Measurements from ENCODE around the gene SGPP2.

SGPP2 gene

DNA sequence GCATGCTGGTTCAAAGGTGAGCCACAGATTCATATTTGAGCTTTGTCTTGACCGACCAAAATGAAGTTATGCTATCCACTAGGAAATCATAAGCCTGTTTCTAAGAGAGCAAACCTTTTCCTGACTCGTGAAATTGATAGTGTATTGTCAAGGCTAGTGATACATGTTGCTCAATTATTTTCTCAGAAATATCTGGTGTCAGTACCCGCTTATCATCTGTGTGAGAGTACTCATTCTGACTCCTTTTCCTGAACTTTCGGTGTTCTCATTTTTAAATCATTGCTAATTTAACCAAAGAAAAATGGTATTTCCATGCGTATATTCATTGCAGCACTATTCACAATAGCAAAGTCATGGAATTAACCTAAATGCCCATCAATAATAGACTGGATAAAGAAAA, 56.2 kb downstream of the SGPP2 start:
- no peaks in the 10 kb centered on the region for H3K4me1 Mint-ChIP-seq
- H3K36me3 Mint-ChIP-seq, result no peaks in the 10 kb centered on the region
- no peak overlapping the region for H3K27ac Mint-ChIP-seq
- H3K4me3 Mint-ChIP-seq, result no peak overlapping the region
- H3K9me3 Mint-ChIP-seq, result no peaks in the 10 kb centered on the region
- peaks cover 4% of the 10 kb centered on the region for H3K27me3 Mint-ChIP-seq

DNA sequence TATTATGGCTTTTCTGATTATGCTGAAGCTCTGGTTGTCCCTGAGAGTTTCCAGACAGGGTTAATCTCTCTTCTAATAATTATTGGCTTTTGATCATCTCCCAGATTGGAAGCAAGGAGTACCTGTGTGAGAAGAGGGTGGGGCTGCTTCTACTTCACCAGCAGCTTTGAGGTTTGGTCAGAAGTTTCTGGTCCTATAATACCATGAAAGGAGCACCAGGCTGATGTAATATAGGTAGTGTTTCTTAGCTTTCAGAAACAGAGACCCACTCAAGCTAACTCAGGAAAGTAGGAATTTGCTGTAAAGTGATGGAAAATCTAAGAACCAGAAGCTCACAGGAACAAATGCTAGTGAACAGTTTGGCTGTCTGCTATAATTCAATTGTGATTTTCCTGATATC, 57.6 kb downstream of the SGPP2 start:
- Mint-ChIP-seq H3K27ac (no peak overlapping the region), H3K4me3 (no peak overlapping the region), H3K4me1 (no peaks in the 10 kb centered on the region), H3K9me3 (no peaks in the 10 kb centered on the region), H3K36me3 (no peaks in the 10 kb centered on the region), H3K27me3 (peaks cover 4% of the 10 kb centered on the region)

DNA sequence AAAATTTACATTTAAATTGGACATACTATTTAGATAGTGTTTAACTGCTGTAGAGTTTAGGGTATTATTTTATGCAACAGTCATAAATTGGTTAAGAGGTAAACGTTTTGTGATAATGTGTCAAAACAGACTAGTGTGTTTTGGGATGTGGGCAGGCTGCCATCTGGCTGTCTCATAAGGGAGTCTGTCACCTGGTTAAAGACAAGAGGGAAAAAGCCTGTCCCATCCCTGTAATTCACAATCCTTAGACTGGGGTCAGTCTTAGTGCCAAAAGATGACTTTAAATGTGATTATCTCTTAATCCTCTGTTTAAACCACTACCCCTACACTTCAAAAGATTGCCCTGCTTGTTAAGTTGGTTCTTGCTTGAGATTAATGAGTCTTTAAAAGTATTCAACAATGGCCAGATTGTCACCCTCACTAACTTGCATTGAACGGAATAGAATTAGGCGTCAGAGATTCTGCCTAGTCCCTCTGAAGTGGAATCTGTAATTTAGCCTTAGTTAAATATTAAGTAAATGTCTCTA, 59.2 kb downstream of the SGPP2 start:
- Mint-ChIP-seq H3K4me3 (no peak overlapping the region), H3K36me3 (no peaks in the 10 kb centered on the region), H3K4me1 (no peaks in the 10 kb centered on the region), H3K27ac (no peak overlapping the region), H3K9me3 (no peaks in the 10 kb centered on the region), H3K27me3 (peaks cover 3% of the 10 kb centered on the region)

DNA sequence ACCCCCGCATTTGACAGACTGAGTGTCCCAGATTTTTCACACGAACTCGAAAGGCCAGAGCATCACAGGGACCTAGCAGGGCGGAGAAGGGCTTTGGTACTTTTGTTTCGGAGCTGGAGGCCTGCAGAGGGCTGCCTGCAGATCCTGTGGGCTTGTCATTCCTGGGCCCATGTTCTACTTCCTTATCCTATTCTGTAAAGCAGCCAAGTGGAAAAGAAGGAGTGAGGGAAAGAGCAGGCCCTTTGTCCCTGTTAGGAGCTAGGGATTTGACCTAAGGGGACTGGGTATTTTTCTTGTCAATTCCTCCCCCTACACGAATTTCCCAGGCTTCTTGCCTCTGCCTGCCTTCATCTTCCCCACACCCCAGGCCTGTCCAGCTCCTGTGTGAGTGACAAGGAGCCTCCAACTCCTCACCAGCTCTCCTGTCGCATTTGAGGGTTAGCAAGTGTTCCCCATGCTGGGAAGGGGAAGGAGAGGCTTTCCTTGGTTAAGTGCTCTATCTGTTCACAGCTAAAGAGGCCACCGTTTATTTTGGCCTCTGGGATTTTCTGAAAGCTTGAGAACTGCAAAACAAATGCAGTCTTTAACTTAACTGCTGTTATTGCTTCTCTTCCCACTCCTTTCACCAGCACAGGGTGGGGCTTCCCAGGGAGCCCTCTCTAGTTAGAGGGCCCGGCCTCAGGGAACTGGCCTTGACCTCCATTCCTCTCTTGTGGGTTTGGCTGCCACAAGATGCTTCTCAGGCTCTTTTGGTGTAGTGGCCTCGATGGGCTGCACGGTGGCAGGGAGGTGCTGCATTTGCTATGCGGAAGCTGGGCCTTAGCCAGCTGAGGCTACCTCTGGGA, 61.2 kb downstream of the SGPP2 start:
- Mint-ChIP-seq H3K27me3 (peaks cover 3% of the 10 kb centered on the region), H3K4me3 (no peak overlapping the region), H3K9me3 (no peaks in the 10 kb centered on the region), H3K4me1 (no peaks in the 10 kb centered on the region), H3K27ac (no peak overlapping the region), H3K36me3 (no peaks in the 10 kb centered on the region)

DNA sequence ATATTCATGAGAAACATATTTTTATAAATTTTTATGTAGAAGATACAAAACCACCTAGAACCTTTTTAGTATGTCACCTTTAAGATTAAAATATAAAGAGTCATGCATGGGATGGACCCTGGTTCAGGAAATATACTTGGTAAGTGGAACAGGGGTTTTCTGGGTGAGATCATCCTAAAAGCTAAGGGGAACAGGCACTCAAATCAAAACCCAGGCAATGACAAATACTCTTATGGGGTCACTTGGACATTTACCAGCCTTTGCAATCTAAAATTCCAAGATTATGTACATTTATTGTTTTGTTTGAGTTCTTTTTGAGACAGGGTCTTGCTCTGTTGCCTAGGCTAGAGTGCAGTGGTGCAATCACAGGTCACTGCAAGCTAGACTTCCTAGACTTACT, 65.8 kb downstream of the SGPP2 start:
- Mint-ChIP-seq H3K27me3 (peaks cover 2% of the 10 kb centered on the region), H3K27ac (no peak overlapping the region), H3K36me3 (peaks cover 2% of the 10 kb centered on the region), H3K4me1 (no peaks in the 10 kb centered on the region), H3K4me3 (no peak overlapping the region), H3K9me3 (no peaks in the 10 kb centered on the region)

DNA sequence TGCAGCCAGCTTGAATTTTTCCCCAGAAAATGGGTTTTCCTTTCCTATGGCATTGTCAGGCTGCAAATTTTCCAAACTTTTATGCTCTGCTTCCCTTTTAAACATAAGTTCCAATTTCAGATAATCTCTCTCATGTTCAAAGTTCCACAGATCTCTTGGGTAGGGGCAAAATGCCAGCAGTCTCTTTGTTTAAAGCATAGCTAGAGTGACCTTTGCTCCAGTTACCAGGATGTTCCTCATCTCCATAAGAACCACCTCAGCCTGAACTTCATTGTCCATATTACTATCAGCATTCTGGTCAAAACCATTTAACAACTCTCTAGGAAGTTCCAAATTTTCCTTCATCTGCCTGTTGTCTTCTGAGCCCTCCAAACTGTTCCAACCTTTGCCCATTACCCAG, 68.3 kb downstream of the SGPP2 start:
- peaks cover 2% of the 10 kb centered on the region for H3K36me3 Mint-ChIP-seq
- H3K27ac Mint-ChIP-seq, result no peak overlapping the region
- no peak overlapping the region for H3K4me3 Mint-ChIP-seq
- peaks cover 2% of the 10 kb centered on the region for H3K27me3 Mint-ChIP-seq
- no peaks in the 10 kb centered on the region for H3K4me1 Mint-ChIP-seq
- H3K9me3 Mint-ChIP-seq, result no peaks in the 10 kb centered on the region

DNA sequence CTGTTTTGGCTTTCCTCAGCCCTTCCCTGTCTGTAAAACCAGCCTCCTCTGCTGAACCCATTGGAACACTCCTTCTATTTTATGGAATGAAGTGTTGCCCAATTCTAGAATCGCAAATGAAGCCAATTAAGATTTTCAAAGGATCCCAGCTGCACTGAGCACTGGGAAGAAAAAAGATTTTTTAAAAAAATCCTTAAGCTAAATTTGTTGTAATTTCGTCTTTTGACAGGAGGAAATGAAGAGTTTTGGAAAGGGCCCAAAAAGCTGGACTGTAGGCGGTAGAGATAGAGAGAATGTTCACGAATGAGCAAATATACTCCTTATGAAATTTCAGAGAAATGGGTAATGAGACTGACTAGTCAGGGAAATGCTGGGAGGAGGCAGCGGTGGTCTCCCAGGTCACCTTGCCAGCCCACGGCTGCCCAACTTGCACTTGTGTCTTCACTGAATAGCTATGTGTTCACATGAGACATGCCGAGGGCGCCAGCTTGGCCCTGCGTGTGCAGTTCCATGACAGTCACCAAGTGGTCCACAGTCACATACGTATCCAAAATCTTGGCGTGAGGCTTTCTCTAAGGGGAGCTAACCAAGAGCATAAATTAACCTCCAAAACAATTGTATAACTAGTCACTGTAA, 69.9 kb downstream of the SGPP2 start:
- H3K27ac Mint-ChIP-seq, result no peak overlapping the region
- no peaks in the 10 kb centered on the region for H3K9me3 Mint-ChIP-seq
- H3K27me3 Mint-ChIP-seq, result peaks cover 2% of the 10 kb centered on the region
- no peak overlapping the region for H3K4me3 Mint-ChIP-seq
- no peaks in the 10 kb centered on the region for H3K4me1 Mint-ChIP-seq
- H3K36me3 Mint-ChIP-seq, result peaks cover 2% of the 10 kb centered on the region

DNA sequence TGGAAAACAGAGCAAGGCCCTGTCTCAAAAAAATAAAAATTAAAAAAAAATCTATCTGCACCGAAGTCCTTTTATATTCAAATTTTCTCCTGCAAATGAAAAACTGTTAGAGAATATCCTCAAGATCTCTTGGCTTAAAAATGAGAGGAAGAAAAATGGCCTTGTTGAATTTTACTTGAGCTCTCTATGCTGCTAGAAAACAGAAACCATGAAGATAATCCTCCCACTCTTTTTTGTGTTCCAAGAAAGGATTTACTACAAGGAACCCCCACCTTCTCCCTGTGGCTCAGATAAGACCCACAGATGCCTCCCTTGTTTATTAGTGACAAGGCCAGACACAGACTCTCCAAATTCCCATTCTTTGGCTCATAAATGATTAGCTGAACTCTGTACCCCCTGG, 71.0 kb downstream of the SGPP2 start:
- Mint-ChIP-seq H3K4me1 (no peaks in the 10 kb centered on the region), H3K27me3 (peaks cover 2% of the 10 kb centered on the region), H3K4me3 (no peak overlapping the region), H3K9me3 (no peaks in the 10 kb centered on the region), H3K36me3 (peaks cover 2% of the 10 kb centered on the region), H3K27ac (no peak overlapping the region)

DNA sequence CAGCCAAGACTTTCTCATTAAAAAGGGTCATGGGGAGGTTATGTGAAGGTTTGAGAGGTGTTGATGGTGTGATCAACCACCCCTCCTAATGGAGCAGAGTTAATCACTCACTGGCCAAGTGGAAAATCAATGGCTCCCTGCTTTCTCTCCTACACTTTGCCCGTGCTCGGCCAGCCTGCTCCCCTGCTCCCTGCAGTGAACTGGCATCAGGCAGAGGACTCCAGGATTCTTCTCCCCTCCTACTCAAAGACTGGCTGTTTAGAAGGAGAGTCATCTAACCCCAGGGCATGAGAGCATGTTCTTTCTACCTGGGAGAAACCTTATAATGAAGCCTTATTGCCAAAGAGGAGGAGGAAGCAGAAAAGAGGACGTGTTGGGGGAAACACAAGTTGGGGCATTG, 74.9 kb downstream of the SGPP2 start:
- no peaks in the 10 kb centered on the region for H3K36me3 Mint-ChIP-seq
- H3K27ac Mint-ChIP-seq, result no peak overlapping the region
- H3K27me3 Mint-ChIP-seq, result no peaks in the 10 kb centered on the region
- no peaks in the 10 kb centered on the region for H3K4me1 Mint-ChIP-seq
- H3K4me3 Mint-ChIP-seq, result no peak overlapping the region
- H3K9me3 Mint-ChIP-seq, result no peaks in the 10 kb centered on the region

DNA sequence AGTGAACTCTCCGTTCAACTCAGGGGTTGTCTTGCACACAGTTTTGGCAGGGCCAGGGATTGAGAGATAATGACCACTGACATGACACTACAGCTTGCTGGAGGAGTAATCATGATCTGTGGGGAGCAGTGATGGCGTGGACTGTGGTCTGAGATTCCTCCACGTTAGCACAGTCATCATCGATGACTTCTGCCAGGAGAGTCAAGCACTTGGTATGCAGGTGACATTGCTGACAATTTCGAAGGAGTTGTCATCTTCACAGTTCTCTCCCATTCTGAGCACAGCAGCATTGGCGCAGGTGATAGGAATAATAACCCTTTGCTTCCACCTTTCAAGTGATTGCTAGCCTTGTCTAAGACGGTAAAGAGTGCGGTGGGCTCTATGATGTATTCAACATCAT, 79.8 kb downstream of the SGPP2 start:
- Mint-ChIP-seq H3K27ac (no peak overlapping the region), H3K4me3 (no peak overlapping the region), H3K4me1 (no peaks in the 10 kb centered on the region), H3K9me3 (no peaks in the 10 kb centered on the region), H3K27me3 (peaks cover 2% of the 10 kb centered on the region), H3K36me3 (no peaks in the 10 kb centered on the region)

DNA sequence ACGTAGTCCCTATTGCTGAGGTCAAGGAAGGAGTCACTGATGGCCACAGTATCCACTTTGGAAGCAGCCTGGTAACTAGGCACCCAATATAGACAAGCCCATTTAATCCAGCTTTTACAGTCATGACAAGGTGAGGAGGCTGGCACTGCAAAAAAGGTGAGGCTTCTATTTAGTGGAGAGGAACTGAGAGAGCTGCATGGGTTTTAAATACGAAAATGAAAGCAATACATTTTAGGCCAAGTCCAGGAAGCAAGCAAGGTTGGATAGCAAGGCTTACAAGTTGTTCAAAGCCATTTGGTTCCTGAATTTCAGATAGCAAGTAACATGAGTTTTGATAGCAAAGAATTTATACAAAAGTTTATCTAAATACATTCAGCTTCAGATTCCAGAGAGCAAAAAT, 80.4 kb downstream of the SGPP2 start:
- H3K27ac Mint-ChIP-seq, result no peak overlapping the region
- no peaks in the 10 kb centered on the region for H3K9me3 Mint-ChIP-seq
- no peak overlapping the region for H3K4me3 Mint-ChIP-seq
- no peaks in the 10 kb centered on the region for H3K4me1 Mint-ChIP-seq
- H3K36me3 Mint-ChIP-seq, result no peaks in the 10 kb centered on the region
- peaks cover 2% of the 10 kb centered on the region for H3K27me3 Mint-ChIP-seq

DNA sequence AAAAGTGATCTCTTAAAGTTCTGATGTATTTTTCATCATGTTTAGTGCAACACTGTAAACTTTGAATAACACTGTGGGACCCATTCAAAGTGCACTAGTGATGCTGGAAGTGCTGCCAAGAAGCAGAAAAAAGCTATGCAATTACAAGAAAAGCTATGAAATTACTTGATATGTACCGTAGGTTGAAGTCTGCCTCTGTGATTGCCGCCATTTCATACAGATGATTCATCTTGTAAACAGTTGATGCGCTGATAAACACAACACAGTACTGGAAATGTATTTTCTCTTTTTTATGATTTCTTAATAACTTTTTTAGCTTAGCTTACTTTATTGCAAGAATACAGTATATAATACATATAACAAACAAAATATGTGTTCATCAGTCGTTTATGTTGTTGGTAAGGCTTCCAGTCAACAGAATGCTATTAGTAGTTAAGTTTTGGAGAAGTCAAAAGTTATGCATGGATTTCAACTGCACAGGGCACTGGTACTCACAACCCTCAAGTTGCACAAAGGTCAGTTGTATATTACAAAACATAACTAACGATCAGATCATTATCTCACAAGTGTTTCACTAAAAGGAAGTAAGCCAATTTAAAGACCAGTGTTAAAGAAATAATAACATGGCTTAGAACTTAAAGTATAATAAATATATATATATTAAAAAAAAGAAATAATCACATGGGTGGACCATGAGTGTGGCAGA, 82.0 kb downstream of the SGPP2 start:
- H3K27me3 Mint-ChIP-seq, result peaks cover 4% of the 10 kb centered on the region
- H3K4me1 Mint-ChIP-seq, result no peaks in the 10 kb centered on the region
- no peak overlapping the region for H3K4me3 Mint-ChIP-seq
- no peaks in the 10 kb centered on the region for H3K36me3 Mint-ChIP-seq
- no peaks in the 10 kb centered on the region for H3K9me3 Mint-ChIP-seq
- no peak overlapping the region for H3K27ac Mint-ChIP-seq

DNA sequence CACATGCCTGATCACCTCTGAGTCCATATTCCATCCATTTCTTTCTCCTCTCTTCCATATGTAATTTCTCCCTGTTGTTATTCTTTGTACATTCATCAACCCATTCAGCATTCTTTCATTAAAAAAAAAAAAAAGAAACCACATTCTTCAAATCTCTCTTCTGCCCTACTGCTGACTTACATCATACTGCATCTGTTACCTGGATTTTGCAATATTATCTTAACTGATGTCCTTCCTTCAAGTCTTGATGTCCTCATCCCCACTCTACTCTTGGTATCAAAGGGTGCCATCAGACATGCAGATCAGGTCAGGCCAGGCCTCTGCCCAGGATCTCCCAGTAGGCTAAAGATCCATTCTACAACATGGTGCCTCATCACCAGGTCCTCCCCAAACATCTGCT, 90.6 kb downstream of the SGPP2 start:
- Mint-ChIP-seq H3K4me1 (no peaks in the 10 kb centered on the region), H3K4me3 (no peak overlapping the region), H3K36me3 (no peaks in the 10 kb centered on the region), H3K9me3 (peaks cover 4% of the 10 kb centered on the region), H3K27me3 (peaks cover 13% of the 10 kb centered on the region), H3K27ac (no peak overlapping the region)

DNA sequence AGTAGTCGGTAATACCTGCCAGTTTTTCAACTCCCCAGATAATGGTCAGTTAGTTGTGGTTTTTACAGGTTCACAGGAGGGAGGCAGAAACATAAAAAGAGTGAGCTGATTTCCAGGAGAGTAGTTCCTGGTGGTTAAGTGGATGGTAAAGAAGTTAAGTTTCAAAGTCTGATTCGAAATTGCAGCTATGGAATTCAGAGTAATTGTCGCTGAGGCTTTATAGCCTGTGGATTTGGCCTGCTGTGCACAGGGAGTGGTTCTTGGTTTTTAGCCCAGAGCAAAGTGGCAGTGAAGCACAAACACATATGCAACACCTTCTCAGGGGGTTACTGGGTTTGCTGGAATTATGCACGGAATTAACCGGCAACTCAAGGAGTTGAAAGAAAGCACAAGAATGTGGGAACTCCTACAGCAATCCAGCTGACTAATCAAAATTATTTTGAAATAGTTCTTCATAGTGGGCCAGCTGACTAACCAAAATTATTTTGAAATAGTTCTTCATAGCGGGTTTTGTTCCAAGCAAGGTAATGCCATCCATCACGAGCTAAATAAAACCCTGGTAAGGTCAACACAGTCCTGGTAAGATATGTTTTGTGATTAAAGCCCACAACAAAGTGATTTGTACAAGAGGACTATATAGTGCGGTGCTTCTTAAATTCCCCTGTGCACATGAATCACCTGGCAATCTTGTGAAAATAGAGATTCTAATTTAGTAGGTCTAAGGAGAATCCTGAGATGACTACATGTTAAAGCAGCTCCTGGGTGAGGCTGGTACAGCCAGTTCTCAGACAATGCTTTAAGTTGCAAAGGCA, 94.4 kb downstream of the SGPP2 start:
- H3K36me3 Mint-ChIP-seq, result no peaks in the 10 kb centered on the region
- H3K9me3 Mint-ChIP-seq, result no peaks in the 10 kb centered on the region
- no peaks in the 10 kb centered on the region for H3K4me1 Mint-ChIP-seq
- H3K27me3 Mint-ChIP-seq, result peaks cover 12% of the 10 kb centered on the region
- no peak overlapping the region for H3K4me3 Mint-ChIP-seq
- H3K27ac Mint-ChIP-seq, result no peak overlapping the region

DNA sequence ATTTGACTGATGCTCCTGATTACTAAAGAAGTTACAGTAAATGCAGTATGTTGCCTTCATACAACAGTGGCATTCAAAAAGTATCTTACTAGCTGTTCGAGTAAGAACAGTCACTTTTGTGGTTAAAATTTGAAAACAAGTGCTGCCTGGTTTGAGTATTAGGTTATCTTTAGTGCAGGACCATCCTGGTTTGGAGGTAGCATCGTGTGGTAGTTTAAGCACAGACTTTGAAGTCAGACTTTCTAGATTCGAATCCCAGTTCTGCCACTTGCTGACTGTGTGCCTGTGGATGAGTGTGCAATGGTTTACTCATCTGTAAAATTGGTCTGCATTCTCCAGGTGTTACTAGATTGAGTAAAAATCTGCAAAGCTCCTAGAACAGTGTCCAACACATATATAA, 96.8 kb downstream of the SGPP2 start:
- H3K36me3 Mint-ChIP-seq, result no peaks in the 10 kb centered on the region

More for the DNA sequence above, 96.8 kb downstream of the SGPP2 start:
- H3K4me1 Mint-ChIP-seq, result no peaks in the 10 kb centered on the region
- H3K9me3 Mint-ChIP-seq, result no peaks in the 10 kb centered on the region
- no peak overlapping the region for H3K27ac Mint-ChIP-seq
- peaks cover 9% of the 10 kb centered on the region for H3K27me3 Mint-ChIP-seq
- H3K4me3 Mint-ChIP-seq, result no peak overlapping the region

Measured in activated naive CD4-positive, alpha-beta T cell treated with anti-CD3 and anti-CD28 coated beads, Interleukin-2, amount 50 U/mL, for 24 hours (primary cell).